Head of caudate nucleus (tissue), 42 donors: ENCODE data around the gene HSP90AB1.

ENCODE experiments used
- DNase-seq, 42 donors: peaks; one replicate each; pipeline versions ENCODE4 v3.0.0 to v3.0.0-alpha.2; 2020 to 2021; ENCODE audit warnings: mixed read lengths in 7 of 42
- intact Hi-C: fragments of 100-400 bp; cut with DNase I; formaldehyde crosslinking; loops from one replicate; pipeline ENCODE4 v1.15.0; 2022

The HSP90AB1 gene

DNA sequence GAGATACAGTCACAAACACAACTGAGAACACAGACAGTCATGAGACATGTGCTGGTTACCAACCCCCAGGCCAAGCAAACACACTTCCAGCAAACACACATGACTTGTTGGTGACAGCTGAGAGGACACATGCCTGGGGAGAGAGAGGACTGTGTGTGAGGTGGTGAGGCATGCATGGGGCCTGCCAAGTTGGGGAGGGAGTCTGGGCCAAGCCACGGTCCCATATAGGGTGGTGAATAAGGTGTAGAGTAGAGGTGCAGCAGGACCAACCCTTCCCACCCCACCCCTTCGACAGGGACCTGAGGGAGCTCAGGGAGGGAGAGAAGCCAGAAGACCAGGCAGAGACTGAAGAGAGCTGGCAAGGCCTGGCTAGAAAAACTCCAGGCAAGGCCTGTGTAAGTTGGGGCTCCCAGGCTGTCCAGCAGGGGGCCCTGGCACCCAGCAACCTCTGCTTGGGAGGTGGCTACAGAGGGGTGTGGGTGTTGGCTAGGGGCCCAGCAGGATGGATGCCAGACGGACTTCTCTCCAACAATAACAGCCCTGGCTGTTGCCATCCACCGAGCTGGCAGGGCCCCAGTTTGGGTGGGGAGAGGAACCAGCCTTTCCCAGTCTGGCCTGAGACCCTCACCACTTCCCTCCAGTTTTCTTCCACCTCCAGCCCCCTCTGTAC is 25.5 kb upstream of the HSP90AB1 start:
- intact Hi-C loops, result no loop called here
- peak; percentile 67 to 87 (median 80) for DNase-seq

- intact Hi-C loops, result no loop called here
- no peak for DNase-seq
Measured at GRCh38 chr6:44221961-44222335, 25.0 kb upstream of the HSP90AB1 start.

GRCh38 chr6:44222486-44223318 is 24.2 kb upstream of the HSP90AB1 start:
- intact Hi-C loops, result no loop called here
- peak in 12 of 42 donors; percentile 22 to 59 (median 40) for DNase-seq

DNA sequence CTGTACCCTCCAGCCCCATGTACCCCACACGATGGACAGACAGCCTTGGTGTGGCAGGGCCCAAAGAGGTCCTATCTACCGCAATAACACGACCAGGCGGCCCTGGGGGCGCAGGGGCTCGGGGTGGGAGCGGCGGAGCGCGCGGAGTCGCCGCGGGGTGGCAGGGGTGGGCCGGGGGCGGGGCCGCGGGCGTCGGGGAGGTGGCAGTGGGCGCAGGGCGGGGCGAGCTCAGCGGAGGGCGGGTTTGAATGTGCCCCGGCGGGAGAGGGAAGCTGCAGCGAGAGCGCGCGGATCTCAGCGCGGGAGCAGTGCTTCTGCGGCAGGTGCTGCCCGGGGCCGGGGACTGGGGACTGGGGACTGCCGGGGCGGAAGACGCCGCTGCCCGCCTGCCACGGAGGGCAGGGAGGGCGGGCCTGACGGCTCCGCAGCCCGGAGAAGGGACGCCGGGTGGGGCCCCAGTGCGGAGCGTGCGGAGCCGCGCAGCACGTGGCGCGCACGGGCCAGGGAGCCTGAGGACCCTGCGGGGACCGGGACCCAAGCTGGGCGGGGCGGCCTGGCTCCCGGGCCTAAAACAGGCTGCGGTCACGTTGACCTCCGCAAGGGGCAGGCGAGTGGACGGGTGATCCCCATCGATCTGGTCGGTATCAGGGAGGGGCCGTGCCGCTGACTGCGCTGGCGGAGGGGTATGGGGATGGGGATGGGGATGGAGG is 23.4 kb upstream of the HSP90AB1 start, which contains the start of gene SLC29A1:
SLC29A1 (plus strand) TSS at position 277 of the 710 bp plus-strand sequence. CDS start 3,719 bp downstream, outside the sequence.
- intact Hi-C loops, result no loop called here
- peak in 41 of 42 donors; percentile 40 to 89 (median 80) for DNase-seq

GRCh38 chr6:44224029-44224964 is 22.6 kb upstream of the HSP90AB1 start:
- intact Hi-C loops, result no loop called here
- DNase-seq, result peak in 22 of 42 donors; percentile 26 to 79 (median 53)

- DNase-seq, result no peak
- intact Hi-C loops, result no loop called here
Measured at GRCh38 chr6:44224965-44225305, 22.0 kb upstream of the HSP90AB1 start.

DNA sequence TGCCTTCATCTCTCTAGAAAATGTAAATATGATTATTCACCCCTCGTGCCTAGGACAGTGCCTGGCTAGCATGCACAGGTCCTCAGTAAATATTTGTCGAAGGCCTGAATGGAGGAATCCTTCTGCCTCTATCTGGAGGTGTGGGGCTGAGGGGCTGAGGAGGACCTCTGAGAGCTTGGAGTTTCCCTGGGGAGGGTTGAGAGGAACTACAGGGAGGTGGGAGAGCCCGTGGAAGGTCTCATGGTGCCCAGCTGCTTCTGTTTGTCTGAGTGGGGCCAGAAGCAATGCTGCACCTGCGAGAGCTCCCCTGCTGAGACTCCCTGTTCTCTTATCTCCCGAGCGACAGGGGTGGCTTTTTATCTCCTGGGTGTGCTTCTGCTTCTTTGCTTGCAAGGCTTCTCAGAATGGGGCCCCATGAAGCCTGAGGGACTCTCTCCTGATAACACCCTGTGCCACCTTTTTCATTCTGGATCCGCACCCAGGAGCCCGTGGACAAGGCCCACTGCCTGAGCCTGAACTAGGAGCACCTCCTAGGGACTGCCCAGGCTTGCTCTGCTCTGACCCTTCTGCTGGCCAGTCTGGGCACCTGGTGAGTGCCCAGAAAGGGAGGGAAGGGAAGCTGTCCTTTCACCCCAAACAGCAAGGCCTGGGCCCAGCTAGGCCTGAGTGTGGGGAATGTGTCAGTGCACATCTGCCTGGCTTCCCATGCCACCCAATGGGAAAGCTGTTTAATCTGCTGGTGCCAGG is 21.1 kb upstream of the HSP90AB1 start:
- intact Hi-C loops, result no loop called here
- DNase-seq, result no peak

DNA sequence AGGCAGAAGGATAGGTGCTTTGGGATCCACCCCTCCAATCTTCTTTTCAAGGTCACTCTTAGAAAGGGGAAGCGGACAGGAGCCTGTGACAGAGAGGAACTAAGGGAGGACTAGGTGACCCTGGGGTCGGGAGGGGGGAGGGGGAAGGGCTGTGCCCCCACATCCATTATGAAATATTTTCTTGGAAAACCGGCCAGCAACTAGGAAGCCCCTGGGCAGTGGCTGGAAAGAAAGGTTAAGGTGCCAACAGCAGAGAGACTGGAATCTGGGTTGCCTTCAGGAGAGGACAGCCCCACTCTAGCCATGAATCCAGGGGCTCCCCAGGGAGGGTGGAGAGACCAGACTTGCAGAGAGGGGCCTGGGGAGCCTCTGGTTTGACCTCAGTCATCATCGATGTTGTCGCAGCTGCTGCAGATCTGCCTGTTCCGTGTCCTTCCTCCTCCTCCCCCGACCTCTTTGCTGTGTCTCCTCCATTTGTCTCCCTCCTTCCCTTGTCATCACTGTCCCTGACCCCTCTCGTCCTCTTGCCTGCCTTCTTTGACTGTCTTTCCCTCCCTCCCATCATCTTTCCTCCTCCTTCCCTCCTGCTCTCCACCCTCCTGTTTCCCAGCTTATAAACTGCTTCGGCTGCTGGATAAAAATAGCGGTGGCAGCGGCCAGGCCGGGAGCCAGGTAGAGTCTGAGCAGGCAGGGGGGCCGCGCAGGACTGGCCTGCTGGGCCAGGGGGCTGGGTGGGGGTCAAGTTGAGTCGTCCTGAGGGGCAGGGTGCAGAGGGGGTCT is 20.3 kb upstream of the HSP90AB1 start:
- DNase-seq, result peak in 15 of 42 donors; percentile 22 to 71 (median 42)
- intact Hi-C loops, result no loop called here

DNA sequence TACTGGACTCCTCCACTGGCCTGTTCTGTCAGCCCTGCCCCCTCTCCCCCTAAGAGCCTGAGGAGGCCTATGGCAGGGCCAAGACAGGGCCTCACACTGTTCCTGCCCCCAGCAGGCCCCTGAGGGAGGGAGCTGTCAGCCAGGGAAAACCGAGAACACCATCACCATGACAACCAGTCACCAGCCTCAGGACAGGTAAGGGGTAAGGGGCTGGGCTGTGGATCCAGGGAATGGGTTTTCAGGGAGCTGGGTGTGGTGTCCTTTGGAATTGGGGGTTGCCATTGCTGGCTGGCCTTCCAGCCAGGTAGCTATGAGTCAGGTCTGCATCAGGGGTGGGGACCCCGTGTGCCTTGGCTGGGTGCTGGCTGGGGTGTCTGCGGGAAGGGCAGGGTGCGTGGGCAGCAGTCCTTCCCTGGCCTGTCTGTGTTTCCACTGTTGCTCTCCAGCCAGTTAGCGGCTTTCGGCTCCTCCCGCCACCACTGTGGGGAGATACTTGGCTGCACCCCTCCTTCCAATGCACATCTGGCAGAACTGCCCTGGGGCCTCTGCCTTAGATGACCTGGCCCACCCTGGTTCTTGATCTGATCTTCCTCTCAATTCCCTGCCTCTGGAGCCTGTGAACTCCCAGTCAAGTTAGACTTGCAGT is 19.6 kb upstream of the HSP90AB1 start:
- intact Hi-C loops, result no loop called here

GRCh38 chr6:44228031-44228430 is 18.9 kb upstream of the HSP90AB1 start:
- intact Hi-C loops, result no loop called here
- DNase-seq, result peak in 1 of 42 donors; percentile 9

More for the DNA sequence above, 19.6 kb upstream of the HSP90AB1 start:
- DNase-seq, result peak in 2 of 42 donors; percentile 10 to 30

DNA sequence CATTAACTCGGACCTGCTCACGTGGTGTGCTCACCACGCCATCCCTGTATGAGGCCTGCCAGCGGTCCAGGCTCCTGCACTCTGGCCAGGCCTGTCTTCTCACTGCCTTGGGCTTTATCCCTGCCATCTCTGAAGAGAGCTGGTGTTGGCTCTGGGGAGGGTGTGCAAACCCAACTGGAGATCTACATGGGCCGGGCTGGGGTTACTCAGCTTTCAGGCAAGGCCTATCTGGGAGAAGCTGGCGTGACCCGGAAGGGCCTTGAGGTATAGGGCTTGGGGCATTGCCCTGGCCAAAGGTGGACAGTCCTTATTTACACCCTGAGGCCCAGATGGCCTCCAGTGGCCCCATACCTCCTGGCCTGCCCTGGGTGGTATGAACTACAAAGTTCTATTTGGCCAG is 18.5 kb upstream of the HSP90AB1 start:
- DNase-seq, result peak in 1 of 42 donors; percentile 17
- intact Hi-C loops, result no loop called here

- intact Hi-C loops, result no loop called here
- DNase-seq, result peak in 1 of 42 donors; percentile 3
Measured at GRCh38 chr6:44228836-44229235, 18.1 kb upstream of the HSP90AB1 start.

DNA sequence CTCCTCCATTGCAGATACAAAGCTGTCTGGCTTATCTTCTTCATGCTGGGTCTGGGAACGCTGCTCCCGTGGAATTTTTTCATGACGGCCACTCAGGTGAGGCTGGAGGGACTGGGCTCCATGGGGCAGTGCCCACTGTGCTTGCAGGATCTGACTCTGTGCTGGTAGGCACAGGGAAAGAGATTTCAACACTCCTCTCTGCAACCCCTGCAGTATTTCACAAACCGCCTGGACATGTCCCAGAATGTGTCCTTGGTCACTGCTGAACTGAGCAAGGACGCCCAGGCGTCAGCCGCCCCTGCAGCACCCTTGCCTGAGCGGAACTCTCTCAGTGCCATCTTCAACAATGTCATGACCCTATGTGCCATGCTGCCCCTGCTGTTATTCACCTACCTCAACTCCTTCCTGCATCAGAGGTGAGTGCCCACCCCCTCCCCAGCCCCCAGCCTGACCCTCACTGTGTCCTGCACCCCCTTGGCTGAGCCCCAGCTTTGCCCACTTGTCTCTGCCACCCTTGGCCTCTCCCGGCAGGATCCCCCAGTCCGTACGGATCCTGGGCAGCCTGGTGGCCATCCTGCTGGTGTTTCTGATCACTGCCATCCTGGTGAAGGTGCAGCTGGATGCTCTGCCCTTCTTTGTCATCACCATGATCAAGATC is 17.4 kb upstream of the HSP90AB1 start:
- intact Hi-C loops, result loop anchor here (10.0 kb wide), 1 partner anchor 125 kb away; no protein-coding TSS in a partner anchor

DNA sequence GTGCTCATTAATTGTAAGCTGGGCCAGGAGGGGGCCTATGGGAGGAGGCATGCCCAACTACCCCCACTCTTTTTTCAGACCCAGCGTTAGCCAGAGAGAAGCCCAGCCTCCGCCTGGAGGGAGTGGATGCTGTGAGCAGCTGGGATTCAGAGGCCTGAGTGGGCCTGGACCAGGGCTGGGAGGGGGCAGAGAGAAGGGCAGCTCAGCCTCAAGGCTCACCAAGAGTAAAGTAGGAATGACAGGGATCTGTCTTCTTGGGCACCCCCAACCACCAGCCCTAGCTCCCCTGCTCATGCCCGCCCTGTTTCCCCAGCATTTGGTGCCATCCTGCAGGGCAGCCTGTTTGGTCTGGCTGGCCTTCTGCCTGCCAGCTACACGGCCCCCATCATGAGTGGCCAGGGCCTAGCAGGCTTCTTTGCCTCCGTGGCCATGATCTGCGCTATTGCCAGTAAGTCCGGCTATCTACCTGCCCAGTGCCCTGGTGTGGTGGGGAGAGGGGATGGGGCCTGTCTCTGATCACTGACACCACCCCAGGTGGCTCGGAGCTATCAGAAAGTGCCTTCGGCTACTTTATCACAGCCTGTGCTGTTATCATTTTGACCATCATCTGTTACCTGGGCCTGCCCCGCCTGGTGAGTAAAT is 16.7 kb upstream of the HSP90AB1 start:
- no peak for DNase-seq
- intact Hi-C loops, result loop anchor here (10.0 kb wide), 1 partner anchor 125 kb away; no protein-coding TSS in a partner anchor

More for the DNA sequence above, 17.4 kb upstream of the HSP90AB1 start:
- DNase-seq, result peak in 1 of 42 donors; percentile 20

DNA sequence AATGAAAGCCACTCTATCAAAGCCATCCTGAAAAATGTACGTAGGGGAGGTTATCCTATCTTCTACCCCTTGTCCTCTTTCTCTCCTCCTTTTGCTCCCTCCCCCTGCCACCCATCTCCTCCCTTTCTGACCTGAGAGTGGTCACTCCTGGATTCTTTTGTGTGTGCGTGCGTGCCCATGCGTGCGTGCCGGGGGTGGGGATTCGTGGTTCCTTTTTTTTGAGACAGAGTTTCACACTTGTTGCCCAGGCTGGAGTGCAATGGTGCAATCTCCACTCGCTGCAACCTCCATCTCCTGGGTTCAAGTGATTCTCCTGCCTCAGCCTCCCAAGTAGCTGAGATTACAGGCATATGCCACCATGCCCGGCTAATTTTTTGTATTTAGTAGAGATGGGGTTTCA is 15.5 kb upstream of the HSP90AB1 start:
- peak in 1 of 42 donors; percentile 24 for DNase-seq

More for the DNA sequence above, 15.5 kb upstream of the HSP90AB1 start:
- intact Hi-C loops, result loop anchor here (10.0 kb wide), 1 partner anchor 127 kb away; no protein-coding TSS in a partner anchor
